Upper lobe of right lung (tissue), 1 donor: ENCODE results near the gene ZNF653. TPM values are rescaled to one million over a fixed set of nuclear protein-coding genes. Genes with fewer than 3 reads are reported as not detected.

ENCODE experiments used
- ATAC-seq: fragments of 200-7000 bp; cut with Tn5 transposase; one replicate; pipeline ENCODE4 v1.9.1; 2020; ENCODE audit warnings: mild to moderate bottlenecking, moderate library complexity
- DNase-seq: peaks from one replicate; pipeline ENCODE4 v3.0.0-alpha.2; 2020
- H3K27ac ChIP-seq: fragments of 200-600 bp; one replicate; pipeline ENCODE4 v1.8.0; 2022
- H3K27me3 ChIP-seq: fragments of 200-600 bp; one replicate; pipeline ENCODE4 v1.8.0; 2022; ENCODE audit warnings: mild to moderate bottlenecking
- H3K36me3 ChIP-seq: fragments of 200-600 bp; one replicate; pipeline ENCODE4 v1.8.0; 2022
- H3K4me1 ChIP-seq: fragments of 200-600 bp; one replicate; pipeline ENCODE4 v1.8.0; 2022
- H3K4me3 ChIP-seq: fragments of 200-600 bp; one replicate; pipeline ENCODE4 v1.8.0; 2022; ENCODE audit warnings: mild to moderate bottlenecking
- H3K9me3 ChIP-seq: fragments of 200-600 bp; one replicate; pipeline ENCODE4 v1.8.0; 2022
- CTCF ChIP-seq: fragments of 200-600 bp; IDR thresholded peaks from one replicate; pipeline ENCODE4 v1.8.0; 2022; ENCODE audit warnings: antibody characterized with exemption
- intact Hi-C: fragments of 100-400 bp; cut with DNase I; formaldehyde crosslinking; loops from one replicate; pipeline ENCODE4 v1.11.0; 2022
- total RNA-seq: library from RNA; stranded (reverse); fragmentation: NEBNext Ultra II Directional; extraction: Animal tissue kit (Norgen Biotek cat#: 25700); gene quantifications from one replicate; pipeline ENCODE4 v1.2.1, GENCODE V29; 2021
- donor health status: DM: no; HTN: yes; CAD: no; lungs with severe emphysema.

The ZNF653 gene
- total RNA-seq, 1 donor from 2014 or later, result 10.7 TPM

- Histone ChIP-seq H3K27me3 (no peaks in the 10 kb centered on the region), H3K36me3 (peaks cover 51% of the 10 kb centered on the region), H3K9me3 (no peaks in the 10 kb centered on the region), H3K4me1 (no peaks in the 10 kb centered on the region), H3K4me3 (no peak overlapping the region), H3K27ac (no peak overlapping the region)
- TF ChIP-seq CTCF, result no peak
- ATAC-seq, result no peak
- intact Hi-C loops, result loop anchor here (10.0 kb wide), 1 partner anchor 164 kb away; no protein-coding TSS in a partner anchor
- no peak for DNase-seq
These were observed 57.2 kb downstream of the ZNF653 start for GRCh38 chr19:11448410-11448809.

- intact Hi-C loops, result loop anchor here (10.0 kb wide), 1 partner anchor 163 kb away; no protein-coding TSS in a partner anchor
- Histone ChIP-seq H3K4me1 (no peaks in the 10 kb centered on the region), H3K36me3 (peaks cover 59% of the 10 kb centered on the region), H3K27ac (no peak overlapping the region), H3K9me3 (no peaks in the 10 kb centered on the region), H3K4me3 (no peak overlapping the region), H3K27me3 (no peaks in the 10 kb centered on the region)
- DNase-seq (no peak), ATAC-seq (no peak)
- no peak for TF ChIP-seq CTCF
These were observed 58.0 kb downstream of the ZNF653 start for GRCh38 chr19:11447347-11448262.

GRCh38 chr19:11446652-11447301 is 58.9 kb downstream of the ZNF653 start:
- Histone ChIP-seq H3K4me3 (no peak overlapping the region), H3K27ac (no peak overlapping the region), H3K36me3 (peaks cover 68% of the 10 kb centered on the region), H3K27me3 (no peaks in the 10 kb centered on the region), H3K9me3 (no peaks in the 10 kb centered on the region), H3K4me1 (no peaks in the 10 kb centered on the region)
- TF ChIP-seq CTCF, result peak; percentile 71
- ATAC-seq (peak; percentile 81), DNase-seq (peak; percentile 82)
- intact Hi-C loops, result loop anchor here (10.0 kb wide), 1 partner anchor 162 kb away; no protein-coding TSS in a partner anchor

- Histone ChIP-seq H3K4me1 (no peaks in the 10 kb centered on the region), H3K9me3 (no peaks in the 10 kb centered on the region), H3K4me3 (no peak overlapping the region), H3K27me3 (no peaks in the 10 kb centered on the region), H3K36me3 (peaks cover 73% of the 10 kb centered on the region), H3K27ac (no peak overlapping the region)
- DNase-seq (no peak), ATAC-seq (no peak)
- TF ChIP-seq CTCF, result no peak
- intact Hi-C loops, result loop anchor here (10.0 kb wide), 1 partner anchor 161 kb away; no protein-coding TSS in a partner anchor
These were observed 59.4 kb downstream of the ZNF653 start for GRCh38 chr19:11446271-11446651.

- Histone ChIP-seq H3K27me3 (no peaks in the 10 kb centered on the region), H3K9me3 (no peaks in the 10 kb centered on the region), H3K27ac (no peak overlapping the region), H3K4me1 (no peaks in the 10 kb centered on the region), H3K36me3 (peaks cover 84% of the 10 kb centered on the region), H3K4me3 (no peak overlapping the region)
- TF ChIP-seq CTCF, result no peak
- no peak for DNase-seq
- ATAC-seq, result no peak
- intact Hi-C loops, result loop anchor here (10.0 kb wide), 1 partner anchor 160 kb away; no protein-coding TSS in a partner anchor
These were observed 60.5 kb downstream of the ZNF653 start for GRCh38 chr19:11445141-11445540.
